A673 (cell line): ENCODE data around the gene CLASP2.

Source experiments
- EZH2 ChIP-seq: fragments of 200-600 bp; sonication (generic); IDR thresholded peaks from 2 replicates; pipeline ENCODE4 v1.6.1; 2017; ENCODE audit warnings: borderline replicate concordance, low read depth, mild to moderate bottlenecking, mixed read lengths, antibody characterized with exemption, low read length; ENCODE audit not compliant: poor library complexity, severe bottlenecking
- TF ChIP-seq, protein P1 (sequence below): fragments of 300-800, 200-600 bp; sonication (generic); conservative IDR thresholded peaks from 2 replicates; pipeline ENCODE4 v1.5.1; 2017; ENCODE audit warnings: low read depth, mild to moderate bottlenecking, antibody characterized with exemption, low read length, moderate library complexity, mixed read lengths

DNA sequence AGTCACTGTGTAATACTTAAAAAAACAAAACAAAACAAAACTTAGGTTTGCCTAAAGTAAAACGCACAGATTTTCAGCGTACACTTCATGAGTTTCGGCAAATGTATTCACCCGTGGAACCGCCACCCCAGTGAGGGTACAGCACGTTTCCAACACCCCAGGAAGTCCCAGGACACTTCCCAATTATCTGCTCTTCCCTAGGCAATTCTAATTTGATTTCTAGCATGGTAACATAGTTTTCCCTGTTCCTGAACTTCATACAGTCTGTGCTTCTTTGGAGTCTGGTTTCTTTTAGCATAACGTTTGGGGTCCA, 497 bp upstream of the CLASP2 start:
- TF ChIP-seq, protein P1, sequence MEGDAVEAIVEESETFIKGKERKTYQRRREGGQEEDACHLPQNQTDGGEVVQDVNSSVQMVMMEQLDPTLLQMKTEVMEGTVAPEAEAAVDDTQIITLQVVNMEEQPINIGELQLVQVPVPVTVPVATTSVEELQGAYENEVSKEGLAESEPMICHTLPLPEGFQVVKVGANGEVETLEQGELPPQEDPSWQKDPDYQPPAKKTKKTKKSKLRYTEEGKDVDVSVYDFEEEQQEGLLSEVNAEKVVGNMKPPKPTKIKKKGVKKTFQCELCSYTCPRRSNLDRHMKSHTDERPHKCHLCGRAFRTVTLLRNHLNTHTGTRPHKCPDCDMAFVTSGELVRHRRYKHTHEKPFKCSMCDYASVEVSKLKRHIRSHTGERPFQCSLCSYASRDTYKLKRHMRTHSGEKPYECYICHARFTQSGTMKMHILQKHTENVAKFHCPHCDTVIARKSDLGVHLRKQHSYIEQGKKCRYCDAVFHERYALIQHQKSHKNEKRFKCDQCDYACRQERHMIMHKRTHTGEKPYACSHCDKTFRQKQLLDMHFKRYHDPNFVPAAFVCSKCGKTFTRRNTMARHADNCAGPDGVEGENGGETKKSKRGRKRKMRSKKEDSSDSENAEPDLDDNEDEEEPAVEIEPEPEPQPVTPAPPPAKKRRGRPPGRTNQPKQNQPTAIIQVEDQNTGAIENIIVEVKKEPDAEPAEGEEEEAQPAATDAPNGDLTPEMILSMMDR = no peak
- no peak for TF ChIP-seq EZH2
